GM23248 (cell line): ENCODE results near the gene PDSS2.

Experiments
- EZH2 ChIP-seq: fragments of 200-600 bp; sonication (generic); IDR thresholded peaks from 2 replicates; pipeline ENCODE4 v1.6.1; 2018; ENCODE audit warnings: antibody characterized with exemption, mild to moderate bottlenecking; ENCODE audit not compliant: insufficient read depth, poor library complexity, severe bottlenecking
- EZH2phosphoT487 ChIP-seq: fragments of 200-600 bp; sonication (generic); IDR thresholded peaks from 2 replicates; pipeline ENCODE4 v1.6.1; 2018; ENCODE audit warnings: antibody characterized with exemption, moderate library complexity, mild to moderate bottlenecking, low read depth; ENCODE audit not compliant: insufficient read depth

DNA sequence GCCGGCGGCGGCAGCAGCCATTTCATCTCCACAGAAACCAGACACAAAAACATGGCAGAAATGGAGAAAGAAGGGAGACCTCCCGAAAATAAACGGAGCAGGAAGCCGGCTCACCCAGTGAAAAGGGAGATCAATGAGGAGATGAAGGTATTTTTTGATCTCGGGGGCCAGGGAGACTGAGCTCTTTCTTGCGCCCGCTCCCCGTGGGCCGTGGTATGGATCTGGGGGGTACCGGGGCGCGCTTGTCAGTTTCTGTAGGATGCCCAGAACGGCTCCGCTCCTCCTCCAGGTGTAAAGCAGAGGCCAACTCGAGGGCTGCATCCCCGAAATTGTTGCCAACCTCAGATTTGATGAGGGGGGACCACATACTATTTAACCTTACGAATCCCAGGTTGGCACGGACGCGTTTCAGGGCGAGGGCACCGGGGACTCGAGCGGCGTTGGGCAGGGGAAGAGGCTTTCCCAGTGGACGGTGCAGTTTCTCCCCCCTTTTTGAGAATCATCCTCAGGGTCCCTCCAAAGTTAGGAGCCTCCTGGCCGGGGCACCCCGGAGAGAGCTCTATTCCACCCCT is 31.3 kb upstream of the PDSS2 start:
- TF ChIP-seq EZH2 (no peak), EZH2phosphoT487 (no peak)
